Activated T-helper 17 cell treated with anti-CD3 and anti-CD28 coated beads, Interleukin-2, amount 50 U/mL, for 72 hours (primary cell): Measurements from ENCODE around the gene COPS7A. TPM values are rescaled to one million over a fixed set of nuclear protein-coding genes. Genes with fewer than 3 reads are reported as not detected.
A peak's percentile ranks its signal among the peaks of the same experiment; 100 is the strongest.

ENCODE experiments used
- ATAC-seq: fragments of 150-1000 bp; cut with Tn5 transposase; replicated peaks from 2 replicates; pipeline ENCODE4 v1.10.0; 2021; ENCODE audit warnings: mild to moderate bottlenecking, moderate library complexity
- H3K27ac Mint-ChIP-seq: one replicate; pipeline ENCODE4 v1.8.0; 2022; ENCODE audit warnings: mixed read lengths
- H3K27me3 Mint-ChIP-seq: one replicate; pipeline ENCODE4 v1.8.0; 2022; ENCODE audit warnings: mixed read lengths
- H3K36me3 Mint-ChIP-seq: one replicate; pipeline ENCODE4 v1.8.0; 2022; ENCODE audit warnings: low read depth, mild to moderate bottlenecking, mixed read lengths
- H3K4me1 Mint-ChIP-seq: one replicate; pipeline ENCODE4 v1.8.0; 2022; ENCODE audit warnings: mixed read lengths
- H3K4me3 Mint-ChIP-seq: one replicate; pipeline ENCODE4 v1.8.0; 2022; ENCODE audit warnings: mild to moderate bottlenecking, mixed read lengths
- H3K9me3 Mint-ChIP-seq: one replicate; pipeline ENCODE4 v1.8.0; 2022; ENCODE audit warnings: mixed read lengths
- total RNA-seq, 2 donors: library from RNA; stranded (reverse); gene quantifications; one replicate each; pipeline ENCODE4 v1.2.3, GENCODE V29; 2022

The COPS7A gene
- 10 to 100 TPM; 36.5 to 38.7 TPM for total RNA-seq

GRCh38 chr12:6723607-6724408 is at the start of gene COPS7A:
Gene COPS7A (plus strand): TSS chr12:6724046. CDS start chr12:6724657, 611 bp downstream.
- Mint-ChIP-seq H3K4me3 (peak within 1 kb of the TSS; percentile 90), H3K36me3 (peaks cover 33% of the 10 kb centered on the region), H3K27ac (peak within 1 kb of the TSS; percentile 93), H3K27me3 (no peaks in the 10 kb centered on the region), H3K9me3 (peaks cover 3% of the 10 kb centered on the region), H3K4me1 (peaks cover 26% of the 10 kb centered on the region)
- peak; percentile 95 for ATAC-seq

GRCh38 chr12:6676962-6677361 is 46.9 kb upstream of the COPS7A start:
- Mint-ChIP-seq H3K4me3 (no peak overlapping the region), H3K36me3 (peaks cover 100% of the 10 kb centered on the region), H3K27ac (no peak overlapping the region), H3K4me1 (no peaks in the 10 kb centered on the region), H3K27me3 (no peaks in the 10 kb centered on the region), H3K9me3 (no peaks in the 10 kb centered on the region)
- no peak for ATAC-seq

GRCh38 chr12:6684609-6685008 is 39.2 kb upstream of the COPS7A start:
- H3K4me1 Mint-ChIP-seq, result peaks cover 43% of the 10 kb centered on the region
- H3K27me3 Mint-ChIP-seq, result no peaks in the 10 kb centered on the region
- H3K27ac Mint-ChIP-seq, result peak overlapping the region; percentile 90
- ATAC-seq, result peak; percentile 42
- H3K9me3 Mint-ChIP-seq, result no peaks in the 10 kb centered on the region
- H3K36me3 Mint-ChIP-seq, result peaks cover 99% of the 10 kb centered on the region
- peak overlapping the region; percentile 95 for H3K4me3 Mint-ChIP-seq

GRCh38 chr12:6685814-6686213 is 38.0 kb upstream of the COPS7A start:
- no peak for ATAC-seq
- H3K36me3 Mint-ChIP-seq, result peaks cover 90% of the 10 kb centered on the region
- peak overlapping the region; percentile 95 for H3K4me3 Mint-ChIP-seq
- peak overlapping the region; percentile 90 for H3K27ac Mint-ChIP-seq
- no peaks in the 10 kb centered on the region for H3K27me3 Mint-ChIP-seq
- H3K9me3 Mint-ChIP-seq, result no peaks in the 10 kb centered on the region
- H3K4me1 Mint-ChIP-seq, result peaks cover 43% of the 10 kb centered on the region

GRCh38 chr12:6688543-6688998 is 35.3 kb upstream of the COPS7A start:
- Mint-ChIP-seq H3K4me3 (peak overlapping the region; percentile 95), H3K27ac (peak overlapping the region; percentile 90), H3K27me3 (no peaks in the 10 kb centered on the region), H3K36me3 (peaks cover 63% of the 10 kb centered on the region), H3K4me1 (peaks cover 34% of the 10 kb centered on the region), H3K9me3 (no peaks in the 10 kb centered on the region)
- ATAC-seq, result no peak

DNA sequence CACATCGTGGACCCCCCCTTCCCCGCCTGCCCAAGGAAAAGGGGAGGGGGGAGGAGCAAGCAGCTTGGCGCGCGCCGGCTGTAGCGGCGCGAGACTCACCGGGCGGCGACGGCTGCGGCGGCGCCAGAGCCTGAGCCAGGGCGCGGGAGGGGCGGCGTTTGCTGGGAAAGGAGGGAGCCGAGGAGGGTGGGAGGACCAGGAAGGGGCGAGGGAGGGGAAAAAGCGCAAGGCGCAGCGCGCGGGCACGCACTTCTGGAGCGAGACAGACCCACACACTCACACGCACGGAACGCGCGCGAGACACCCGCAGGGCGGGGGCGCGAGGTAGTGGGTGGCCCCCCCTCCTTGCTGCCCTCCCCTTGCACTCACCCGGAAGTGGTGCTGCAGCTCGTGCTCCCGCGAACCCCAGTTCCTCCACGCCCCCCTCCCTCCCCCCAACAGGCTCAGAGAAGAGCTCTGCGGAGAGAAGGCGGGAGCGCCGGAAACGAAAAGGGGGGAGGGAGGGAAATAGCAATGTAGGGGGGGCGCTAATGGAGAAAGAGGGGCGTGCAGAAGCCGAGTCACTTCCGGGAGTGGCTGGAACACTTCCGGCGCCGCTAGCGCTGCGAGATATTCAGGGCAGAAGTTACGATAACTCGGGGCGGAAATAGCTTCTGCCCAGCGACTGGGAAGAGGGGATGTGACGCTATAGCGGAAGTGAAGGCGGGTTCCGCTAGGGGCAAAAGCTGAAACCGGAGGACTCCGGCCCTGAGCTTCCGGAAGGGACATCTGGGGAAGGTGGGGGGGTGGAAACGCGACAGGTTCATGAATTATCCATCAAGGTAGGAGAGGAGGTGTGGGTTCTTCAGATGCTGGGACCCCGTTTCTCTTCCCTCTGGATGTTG is 34.6 kb upstream of the COPS7A start, which contains the start of gene ZNF384:
Gene ZNF384 (minus strand): TSS at position 377 of the 884 bp plus-strand sequence. CDS start 9,855 bp downstream, outside the sequence.
- H3K9me3 Mint-ChIP-seq, result no peaks in the 10 kb centered on the region
- H3K27me3 Mint-ChIP-seq, result no peaks in the 10 kb centered on the region
- H3K27ac Mint-ChIP-seq, result peak within 1 kb of the TSS; percentile 90
- ATAC-seq, result peak; percentile 92
- peaks cover 57% of the 10 kb centered on the region for H3K36me3 Mint-ChIP-seq
- peaks cover 34% of the 10 kb centered on the region for H3K4me1 Mint-ChIP-seq
- peak within 1 kb of the TSS; percentile 95 for H3K4me3 Mint-ChIP-seq

DNA sequence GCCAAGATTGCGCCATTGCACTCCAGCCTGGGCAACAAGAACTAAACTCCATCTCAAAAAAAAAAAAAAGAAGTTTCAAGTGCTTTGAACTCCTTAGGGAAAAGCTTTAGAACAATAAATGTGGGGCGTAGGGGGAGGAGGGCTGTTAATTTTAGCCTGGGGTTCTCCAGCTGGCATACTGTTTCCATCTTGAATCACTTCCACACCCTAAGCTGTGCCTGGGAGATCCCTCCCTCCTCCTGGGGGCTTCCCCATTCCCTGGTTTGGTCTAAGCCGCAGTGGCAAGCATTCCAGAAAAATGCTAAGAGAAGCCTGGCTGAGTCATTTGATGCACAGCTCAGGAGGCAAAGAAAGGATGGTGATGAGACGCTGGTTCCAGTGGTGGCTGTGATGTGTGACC is 32.4 kb upstream of the COPS7A start:
- Mint-ChIP-seq H3K36me3 (peaks cover 34% of the 10 kb centered on the region), H3K27ac (no peak overlapping the region), H3K27me3 (no peaks in the 10 kb centered on the region), H3K4me1 (peaks cover 18% of the 10 kb centered on the region), H3K9me3 (no peaks in the 10 kb centered on the region), H3K4me3 (peak overlapping the region; percentile 23)
- ATAC-seq, result no peak

DNA sequence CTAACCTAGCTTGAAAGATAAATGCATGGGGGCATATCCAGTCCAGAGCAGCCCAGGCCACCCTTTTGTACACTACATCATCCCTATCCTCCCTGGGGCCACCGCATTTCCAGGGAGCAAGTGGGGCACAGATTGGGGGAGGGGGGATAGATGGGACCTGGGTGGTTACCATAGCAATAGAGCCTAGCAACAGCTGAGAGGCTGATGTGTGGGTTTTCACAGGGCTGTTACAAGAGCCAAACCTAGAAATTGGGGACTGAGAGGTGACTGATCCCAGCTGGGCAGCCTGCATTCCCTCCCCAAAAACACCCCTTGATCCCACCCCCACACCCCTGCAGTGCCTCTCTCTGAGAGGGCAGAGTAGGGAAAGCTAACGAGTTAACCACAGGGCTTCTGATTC is 31.0 kb upstream of the COPS7A start:
- peaks cover 4% of the 10 kb centered on the region for H3K4me1 Mint-ChIP-seq
- H3K9me3 Mint-ChIP-seq, result no peaks in the 10 kb centered on the region
- peak overlapping the region; percentile 49 for H3K27ac Mint-ChIP-seq
- H3K4me3 Mint-ChIP-seq, result no peak overlapping the region
- no peak for ATAC-seq
- H3K36me3 Mint-ChIP-seq, result peaks cover 20% of the 10 kb centered on the region
- H3K27me3 Mint-ChIP-seq, result no peaks in the 10 kb centered on the region

GRCh38 chr12:6693832-6694355 is 30.0 kb upstream of the COPS7A start:
- no peak for ATAC-seq
- peaks cover 10% of the 10 kb centered on the region for H3K36me3 Mint-ChIP-seq
- H3K27me3 Mint-ChIP-seq, result no peaks in the 10 kb centered on the region
- H3K27ac Mint-ChIP-seq, result peak overlapping the region; percentile 52
- H3K4me3 Mint-ChIP-seq, result no peak overlapping the region
- no peaks in the 10 kb centered on the region for H3K4me1 Mint-ChIP-seq
- H3K9me3 Mint-ChIP-seq, result no peaks in the 10 kb centered on the region

DNA sequence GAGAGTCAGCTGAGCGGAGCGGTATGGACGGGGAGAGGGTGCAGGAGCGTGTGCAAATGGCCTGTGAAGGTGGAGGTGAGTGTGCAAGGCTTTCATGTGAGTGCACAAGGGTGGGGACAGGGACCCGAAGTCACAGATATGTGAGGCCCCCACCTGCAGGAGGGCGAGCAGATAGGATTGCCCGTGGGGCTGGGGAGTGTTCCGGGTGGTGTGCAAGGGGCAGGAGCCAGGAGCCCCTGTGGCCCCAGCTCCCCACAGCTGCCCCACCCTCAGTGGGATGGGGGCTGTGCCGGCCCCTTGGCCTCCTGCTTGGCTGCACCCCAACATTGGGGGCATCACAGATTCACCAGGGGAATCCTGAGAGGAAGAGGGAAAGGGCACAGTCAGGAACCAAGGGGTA is 29.1 kb upstream of the COPS7A start:
- Mint-ChIP-seq H3K36me3 (peaks cover 9% of the 10 kb centered on the region), H3K27ac (peak overlapping the region; percentile 52), H3K4me1 (peaks cover 7% of the 10 kb centered on the region), H3K9me3 (no peaks in the 10 kb centered on the region), H3K27me3 (peaks cover 6% of the 10 kb centered on the region), H3K4me3 (no peak overlapping the region)
- ATAC-seq, result no peak

- H3K27ac Mint-ChIP-seq, result no peak overlapping the region
- peaks cover 7% of the 10 kb centered on the region for H3K27me3 Mint-ChIP-seq
- no peak for ATAC-seq
- peaks cover 7% of the 10 kb centered on the region for H3K36me3 Mint-ChIP-seq
- H3K4me1 Mint-ChIP-seq, result peaks cover 9% of the 10 kb centered on the region
- H3K9me3 Mint-ChIP-seq, result no peaks in the 10 kb centered on the region
- H3K4me3 Mint-ChIP-seq, result no peak overlapping the region
These were observed 28.4 kb upstream of the COPS7A start for GRCh38 chr12:6695313-6696045.

DNA sequence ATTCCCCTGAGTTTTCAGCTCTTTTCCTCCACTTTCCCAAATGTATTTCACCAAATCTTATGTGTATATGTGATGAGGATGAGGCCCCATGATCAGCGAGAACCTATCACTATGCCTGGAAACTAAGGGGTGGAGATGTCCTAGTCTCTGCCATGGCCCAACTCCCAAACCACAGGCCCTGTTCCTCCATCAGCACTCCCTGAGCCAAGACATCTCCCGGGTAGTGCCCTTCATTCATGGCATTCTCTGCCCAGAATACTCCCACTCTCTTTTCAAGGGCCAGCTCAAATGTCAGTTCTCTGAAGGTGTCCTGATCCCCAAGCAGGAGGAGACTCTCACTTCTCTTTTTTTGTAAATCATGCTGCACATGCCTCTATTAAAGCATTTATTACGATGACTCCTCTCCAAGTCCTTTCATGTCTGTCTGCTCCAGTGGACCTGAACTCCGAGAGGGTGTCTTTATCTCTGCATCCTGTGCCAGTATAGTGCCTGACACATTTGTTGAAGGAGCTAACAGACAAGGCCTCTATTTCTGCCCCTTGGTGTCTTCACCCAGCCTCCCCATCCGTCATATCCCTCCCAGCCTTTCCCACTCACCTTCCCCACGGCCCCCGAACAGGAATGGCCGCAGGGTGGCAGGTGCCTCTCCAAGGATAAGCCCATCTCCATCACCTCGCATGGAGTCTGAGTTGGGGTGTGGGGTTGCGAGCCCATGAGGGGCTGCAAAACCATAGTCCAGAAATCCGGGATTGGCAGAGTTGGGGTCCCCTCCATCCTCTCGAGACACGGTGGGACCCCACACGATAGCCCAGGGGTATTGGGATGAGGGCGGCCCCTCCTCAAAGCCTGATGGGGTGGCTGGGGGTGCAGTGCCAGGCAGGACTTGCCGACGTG is 26.9 kb upstream of the COPS7A start:
- peaks cover 15% of the 10 kb centered on the region for H3K4me1 Mint-ChIP-seq
- H3K27ac Mint-ChIP-seq, result no peak overlapping the region
- peaks cover 7% of the 10 kb centered on the region for H3K36me3 Mint-ChIP-seq
- ATAC-seq, result no peak
- peaks cover 16% of the 10 kb centered on the region for H3K27me3 Mint-ChIP-seq
- H3K9me3 Mint-ChIP-seq, result no peaks in the 10 kb centered on the region
- no peak overlapping the region for H3K4me3 Mint-ChIP-seq
